Astrocyte (in vitro differentiated cells and primary cell): ENCODE results near the gene WNT5B. TPM values are rescaled to one million over a fixed set of nuclear protein-coding genes. Genes with fewer than 3 reads are reported as not detected.

ENCODE experiments used
- DNase-seq: peaks from one replicate; pipeline ENCODE4 v3.0.0-alpha.2; 2010; ENCODE audit warnings: low read depth
- FAIRE-seq: peaks from 2 replicates; lab custom pipeline; 2011; peaks lifted over from hg19 to GRCh38; lab: Jason Lieb, UNC
- H2AFZ ChIP-seq: 2 replicates; pipeline ENCODE4 v1.6.0; 2012; ENCODE audit warnings: low read depth, low read length, inconsistent platforms
- H3K27ac ChIP-seq: 2 replicates; pipeline ENCODE4 v1.5.1; 2011; ENCODE audit warnings: low read depth, low read length, inconsistent platforms
- H3K27me3 ChIP-seq: 2 replicates; pipeline ENCODE4 v1.6.0; 2011; ENCODE audit warnings: low read length, inconsistent platforms; ENCODE audit not compliant: insufficient read depth
- H3K36me3 ChIP-seq: 2 replicates; pipeline ENCODE4 v1.5.1; 2011; ENCODE audit warnings: low read length, inconsistent platforms; ENCODE audit not compliant: insufficient read depth
- H3K4me1 ChIP-seq: 2 replicates; pipeline ENCODE4 v1.5.1; 2011; ENCODE audit warnings: low read length, inconsistent platforms; ENCODE audit not compliant: insufficient read depth
- H3K4me2 ChIP-seq: 2 replicates; pipeline ENCODE4 v1.6.0; 2012; ENCODE audit warnings: low read length, inconsistent platforms
- H3K4me3 ChIP-seq: 2 replicates; pipeline ENCODE4 v1.5.1; 2011; ENCODE audit warnings: low read depth, mild to moderate bottlenecking, low read length, inconsistent platforms; ENCODE audit not compliant: insufficient read depth
- H3K79me2 ChIP-seq: 2 replicates; pipeline ENCODE4 v1.6.0; 2012; ENCODE audit warnings: mild to moderate bottlenecking, low read length, inconsistent platforms; ENCODE audit not compliant: insufficient read depth
- H3K9ac ChIP-seq: 2 replicates; pipeline ENCODE4 v1.6.0; 2012; ENCODE audit warnings: mild to moderate bottlenecking, low read length, inconsistent platforms
- H3K9me3 ChIP-seq: 2 replicates; pipeline ENCODE4 v1.5.1; 2012; ENCODE audit warnings: low read depth, mild to moderate bottlenecking, low read length, inconsistent platforms; ENCODE audit not compliant: insufficient read depth
- H4K20me1 ChIP-seq: 2 replicates; pipeline ENCODE4 v1.6.0; 2012; ENCODE audit warnings: low read length, inconsistent platforms; ENCODE audit not compliant: insufficient read depth
- H3K27ac Mint-ChIP-seq: one replicate; pipeline ENCODE4 v1.8.0; 2021; ENCODE audit warnings: mild to moderate bottlenecking, mixed read lengths; ENCODE audit not compliant: unreplicated experiment
- H3K27me3 Mint-ChIP-seq: one replicate; pipeline ENCODE4 v1.8.0; 2021; ENCODE audit warnings: low read depth, mixed read lengths; ENCODE audit not compliant: unreplicated experiment
- H3K36me3 Mint-ChIP-seq: one replicate; pipeline ENCODE4 v1.8.0; 2021; ENCODE audit warnings: low read depth, mixed read lengths; ENCODE audit not compliant: unreplicated experiment
- H3K4me1 Mint-ChIP-seq: one replicate; pipeline ENCODE4 v1.8.0; 2021; ENCODE audit warnings: low read depth, mixed read lengths; ENCODE audit not compliant: unreplicated experiment
- H3K4me3 Mint-ChIP-seq: one replicate; pipeline ENCODE4 v1.8.0; 2021; ENCODE audit warnings: mild to moderate bottlenecking, moderate library complexity, mixed read lengths; ENCODE audit not compliant: unreplicated experiment
- H3K9me3 Mint-ChIP-seq: one replicate; pipeline ENCODE4 v1.8.0; 2021; ENCODE audit warnings: mild to moderate bottlenecking, mixed read lengths; ENCODE audit not compliant: unreplicated experiment
- EZH2 ChIP-seq: IDR thresholded peaks from 2 replicates; pipeline ENCODE4 v1.6.1; 2012; ENCODE audit warnings: mild to moderate bottlenecking, low read length, inconsistent platforms; ENCODE audit not compliant: insufficient read depth
- total RNA-seq: library from RNA; stranded (reverse); gene quantifications from 2 replicates; pipeline ENCODE4 v1.2.1, GENCODE V29; 2021
- TF ChIP-seq, protein P1 (sequence below): IDR thresholded peaks from 2 replicates; pipeline ENCODE4 v1.5.1; 2011; ENCODE audit warnings: low read depth, mild to moderate bottlenecking, inconsistent platforms, low read length, moderate library complexity; ENCODE audit not compliant: insufficient read depth

Gene WNT5B
- total RNA-seq, 1 donor from 2014 or later: 110 TPM

DNA sequence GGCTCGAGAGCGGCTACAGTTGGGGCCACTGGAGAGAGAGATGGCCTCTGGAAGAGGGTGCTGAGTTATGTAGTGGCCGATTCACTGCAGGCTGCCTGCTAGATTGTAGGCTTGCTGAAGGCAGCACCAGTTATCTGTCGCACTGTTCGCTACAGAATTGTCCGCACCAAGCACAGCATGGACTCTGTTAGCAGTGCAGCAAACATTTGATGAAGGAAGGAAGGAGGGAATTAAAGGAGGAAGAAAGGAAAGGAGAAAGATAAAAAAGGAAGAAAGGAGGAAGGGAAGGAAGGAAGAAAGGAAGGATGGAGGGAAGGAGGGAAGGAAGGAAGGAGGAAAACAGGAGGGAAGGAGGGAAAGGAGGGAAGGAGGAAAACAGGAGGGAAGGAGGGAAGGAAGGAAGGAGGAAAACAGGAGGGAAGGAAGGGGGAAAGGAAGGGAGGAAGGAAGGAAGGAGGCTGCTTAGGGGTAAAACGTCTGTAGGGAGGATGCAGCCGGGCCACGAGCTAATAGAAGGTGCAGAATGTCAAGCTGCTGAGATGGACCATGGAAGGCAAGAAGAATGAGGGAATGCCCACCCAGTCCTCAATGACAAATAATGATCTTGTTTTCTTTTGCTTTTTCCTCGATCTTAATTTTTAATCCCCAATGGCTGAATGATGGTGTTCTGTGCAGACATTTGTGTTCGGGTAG lies 34.6 kb downstream of the WNT5B start:
- Histone ChIP-seq H3K27ac (no peak overlapping the region), H3K27me3 (no peaks in the 10 kb centered on the region), H3K79me2 (no peaks in the 10 kb centered on the region), H3K4me3 (no peak overlapping the region), H3K4me2 (no peak overlapping the region), H3K9me3 (no peaks in the 10 kb centered on the region), H3K4me1 (no peaks in the 10 kb centered on the region), H3K36me3 (no peaks in the 10 kb centered on the region), H2AFZ (no peak overlapping the region), H3K9ac (no peak overlapping the region), H4K20me1 (no peaks in the 10 kb centered on the region)
- TF ChIP-seq, protein P1, sequence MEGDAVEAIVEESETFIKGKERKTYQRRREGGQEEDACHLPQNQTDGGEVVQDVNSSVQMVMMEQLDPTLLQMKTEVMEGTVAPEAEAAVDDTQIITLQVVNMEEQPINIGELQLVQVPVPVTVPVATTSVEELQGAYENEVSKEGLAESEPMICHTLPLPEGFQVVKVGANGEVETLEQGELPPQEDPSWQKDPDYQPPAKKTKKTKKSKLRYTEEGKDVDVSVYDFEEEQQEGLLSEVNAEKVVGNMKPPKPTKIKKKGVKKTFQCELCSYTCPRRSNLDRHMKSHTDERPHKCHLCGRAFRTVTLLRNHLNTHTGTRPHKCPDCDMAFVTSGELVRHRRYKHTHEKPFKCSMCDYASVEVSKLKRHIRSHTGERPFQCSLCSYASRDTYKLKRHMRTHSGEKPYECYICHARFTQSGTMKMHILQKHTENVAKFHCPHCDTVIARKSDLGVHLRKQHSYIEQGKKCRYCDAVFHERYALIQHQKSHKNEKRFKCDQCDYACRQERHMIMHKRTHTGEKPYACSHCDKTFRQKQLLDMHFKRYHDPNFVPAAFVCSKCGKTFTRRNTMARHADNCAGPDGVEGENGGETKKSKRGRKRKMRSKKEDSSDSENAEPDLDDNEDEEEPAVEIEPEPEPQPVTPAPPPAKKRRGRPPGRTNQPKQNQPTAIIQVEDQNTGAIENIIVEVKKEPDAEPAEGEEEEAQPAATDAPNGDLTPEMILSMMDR: no peak
- no peak for TF ChIP-seq EZH2
- H3K27ac Mint-ChIP-seq: no peak overlapping the region
- no peak for FAIRE-seq
- no peaks in the 10 kb centered on the region for H3K4me1 Mint-ChIP-seq
- H3K9me3 Mint-ChIP-seq: peaks cover 5% of the 10 kb centered on the region
- peaks cover 1% of the 10 kb centered on the region for H3K36me3 Mint-ChIP-seq
- peak overlapping the region; percentile 77 for H3K4me3 Mint-ChIP-seq
- no peak for DNase-seq
- H3K27me3 Mint-ChIP-seq: peaks cover 5% of the 10 kb centered on the region

DNA sequence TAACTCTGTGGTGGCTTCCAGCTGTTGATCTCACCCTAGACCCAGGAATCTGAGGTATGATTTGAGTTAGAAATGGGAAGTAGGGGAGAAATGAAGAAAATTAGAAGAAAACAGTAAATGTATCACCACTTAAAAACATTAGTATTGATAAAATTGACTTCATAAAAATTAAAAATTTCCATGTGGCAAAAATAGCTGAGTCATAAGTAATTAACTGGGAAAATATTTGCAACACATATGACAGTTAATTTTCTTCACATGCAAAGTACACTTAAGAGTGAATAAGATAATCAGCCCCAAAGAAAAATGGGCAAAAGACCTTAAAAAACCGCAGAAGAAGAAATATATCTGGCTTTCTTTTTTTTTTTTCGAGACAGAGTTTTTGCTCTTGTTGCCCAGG lies 36.3 kb downstream of the WNT5B start:
- H3K79me2 ChIP-seq: no peaks in the 10 kb centered on the region
- Mint-ChIP-seq H3K36me3 (peaks cover 1% of the 10 kb centered on the region), H3K9me3 (peaks cover 5% of the 10 kb centered on the region), H3K4me1 (peaks cover 1% of the 10 kb centered on the region), H3K27ac (no peak overlapping the region), H3K4me3 (no peak overlapping the region), H3K27me3 (peaks cover 9% of the 10 kb centered on the region)
- H3K4me3 ChIP-seq: no peak overlapping the region
- H2AFZ ChIP-seq: no peak overlapping the region
- DNase-seq: no peak
- H4K20me1 ChIP-seq: no peaks in the 10 kb centered on the region
- FAIRE-seq: no peak
- no peaks in the 10 kb centered on the region for H3K9me3 ChIP-seq
- H3K36me3 ChIP-seq: no peaks in the 10 kb centered on the region
- no peak overlapping the region for H3K27ac ChIP-seq
- no peak for TF ChIP-seq EZH2
- TF ChIP-seq, protein P1: no peak
- H3K9ac ChIP-seq: no peak overlapping the region
- H3K4me1 ChIP-seq: no peaks in the 10 kb centered on the region
- H3K4me2 ChIP-seq: no peak overlapping the region
- no peaks in the 10 kb centered on the region for H3K27me3 ChIP-seq

DNA sequence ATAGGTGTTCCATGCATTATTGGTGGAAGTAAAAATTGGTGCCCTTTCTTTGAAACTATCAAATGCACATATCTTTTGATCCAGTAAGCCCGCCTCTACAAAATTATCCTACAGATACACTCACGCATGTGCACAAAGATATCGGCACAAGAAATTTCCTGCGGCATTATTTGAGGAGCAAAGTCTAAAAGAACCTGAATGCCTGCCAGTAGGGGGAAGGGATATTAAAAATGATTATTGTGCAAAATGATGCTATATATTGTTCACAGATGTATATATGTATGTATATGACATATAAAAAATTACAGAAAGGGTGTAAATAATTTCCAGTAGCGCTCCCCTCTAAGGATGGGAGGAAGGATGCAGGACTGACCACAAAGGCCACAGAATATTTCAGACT lies 37.2 kb downstream of the WNT5B start:
- no peak overlapping the region for H2AFZ ChIP-seq
- H3K4me3 ChIP-seq: no peak overlapping the region
- no peaks in the 10 kb centered on the region for H3K4me1 ChIP-seq
- H3K9me3 ChIP-seq: no peaks in the 10 kb centered on the region
- DNase-seq (no peak), FAIRE-seq (no peak)
- no peaks in the 10 kb centered on the region for H4K20me1 ChIP-seq
- H3K27me3 ChIP-seq: no peaks in the 10 kb centered on the region
- Mint-ChIP-seq H3K4me3 (no peak overlapping the region), H3K27ac (no peak overlapping the region), H3K4me1 (peaks cover 2% of the 10 kb centered on the region), H3K36me3 (peaks cover 1% of the 10 kb centered on the region), H3K27me3 (peaks cover 9% of the 10 kb centered on the region), H3K9me3 (peaks cover 5% of the 10 kb centered on the region)
- no peak overlapping the region for H3K27ac ChIP-seq
- no peaks in the 10 kb centered on the region for H3K79me2 ChIP-seq
- H3K36me3 ChIP-seq: no peaks in the 10 kb centered on the region
- TF ChIP-seq EZH2: no peak
- TF ChIP-seq, protein P1: no peak
- no peak overlapping the region for H3K9ac ChIP-seq
- H3K4me2 ChIP-seq: no peak overlapping the region
